SK-N-SH treated with all-trans-retinoic acid at 6 μM for 48 hours (cell line): ENCODE data around the gene VPS37C.
A peak's percentile ranks its signal among the peaks of the same experiment; 100 is the strongest.

Source experiments
- ATAC-seq: fragments of 200-7000 bp; cut with Tn5 transposase; 3 replicates; pipeline ENCODE4 v1.9.1; 2020; ENCODE audit warnings: mild to moderate bottlenecking, moderate library complexity
- ARNTL ChIP-seq: fragments of 450-650 bp; formaldehyde crosslinking; IDR thresholded peaks from 2 replicates; pipeline ENCODE4 v1.5.0; 2020; ENCODE audit warnings: low read depth, mild to moderate bottlenecking, moderate library complexity, borderline replicate concordance
- BACH2 ChIP-seq: fragments of 250-450 bp; sonication (Bioruptor Pico); IDR thresholded peaks from 2 replicates; pipeline ENCODE4 v1.9.0; 2021; ENCODE audit warnings: mild to moderate bottlenecking, borderline replicate concordance
- CSDC2 ChIP-seq: fragments of 250-450 bp; sonication (Bioruptor Pico); IDR thresholded peaks from 2 replicates; pipeline ENCODE4 v1.5.0; 2020; ENCODE audit warnings: mild to moderate bottlenecking, moderate library complexity
- CSRNP3 ChIP-seq: fragments of 250-450 bp; sonication (Bioruptor Pico); IDR thresholded peaks from 2 replicates; pipeline ENCODE4 v1.5.1; 2021; ENCODE audit warnings: mild to moderate bottlenecking, moderate library complexity
- ESRRG ChIP-seq: fragments of 250-450 bp; sonication (Bioruptor Pico); IDR thresholded peaks from 2 replicates; pipeline ENCODE4 v1.6.1; 2021; ENCODE audit warnings: mild to moderate bottlenecking
- GLIS3 ChIP-seq: fragments of 250-450 bp; sonication (Bioruptor Pico); IDR thresholded peaks from 2 replicates; pipeline ENCODE4 v1.5.0; 2020; ENCODE audit warnings: mild to moderate bottlenecking, moderate library complexity
- ISL1 ChIP-seq: fragments of 250-450 bp; sonication (Bioruptor Pico); IDR thresholded peaks from 2 replicates; pipeline ENCODE4 v2.1.2; 2022; ENCODE audit warnings: mild to moderate bottlenecking, moderate library complexity
- OSR1 ChIP-seq: fragments of 250-450 bp; sonication (Bioruptor Pico); IDR thresholded peaks from 2 replicates; pipeline ENCODE4 v1.8.0; 2022; ENCODE audit warnings: moderate library complexity, mild to moderate bottlenecking, inconsistent platforms
- PPARA ChIP-seq: fragments of 250-450 bp; sonication (Bioruptor Pico); IDR thresholded peaks from 2 replicates; pipeline ENCODE4 v1.5.0; 2020; ENCODE audit warnings: mild to moderate bottlenecking, borderline replicate concordance
- RARB ChIP-seq: fragments of 250-450 bp; sonication (Bioruptor Pico); IDR thresholded peaks from 2 replicates; pipeline ENCODE4 v1.8.0; 2021; ENCODE audit warnings: mild to moderate bottlenecking, moderate library complexity
- SNAI2 ChIP-seq: fragments of 250-450 bp; sonication (Bioruptor Pico); IDR thresholded peaks from 2 replicates; pipeline ENCODE4 v1.5.0; 2020; ENCODE audit warnings: mild to moderate bottlenecking, moderate library complexity
- TCF4 ChIP-seq: fragments of 250-450 bp; sonication (Bioruptor Pico); IDR thresholded peaks from 2 replicates; pipeline ENCODE4 v1.8.0; 2021; ENCODE audit warnings: mild to moderate bottlenecking, moderate library complexity, borderline replicate concordance
- TOX ChIP-seq: fragments of 250-450 bp; sonication (Bioruptor Pico); IDR thresholded peaks from 2 replicates; pipeline ENCODE4 v1.8.0; 2021; ENCODE audit warnings: mild to moderate bottlenecking, moderate library complexity, borderline replicate concordance
- ZC3H10 ChIP-seq: fragments of 250-450 bp; sonication (Bioruptor Pico); IDR thresholded peaks from 2 replicates; pipeline ENCODE4 v1.5.1; 2021; ENCODE audit warnings: mild to moderate bottlenecking, moderate library complexity
- ZFP3 ChIP-seq: fragments of 250-450 bp; sonication (Bioruptor Pico); IDR thresholded peaks from 2 replicates; pipeline ENCODE4 v1.5.0; 2020; ENCODE audit warnings: mild to moderate bottlenecking, moderate library complexity
- ZFP30 ChIP-seq: fragments of 450-650 bp; formaldehyde crosslinking; IDR thresholded peaks from 2 replicates; pipeline ENCODE4 v1.5.0; 2022; ENCODE audit warnings: mild to moderate bottlenecking, moderate library complexity
- ZNF565 ChIP-seq: fragments of 450-650 bp; formaldehyde crosslinking; conservative IDR thresholded peaks from 2 replicates; pipeline ENCODE4 v1.5.0; 2020; ENCODE audit warnings: low read depth, mild to moderate bottlenecking, moderate library complexity
- ZNF70 ChIP-seq: fragments of 450-650 bp; formaldehyde crosslinking; IDR thresholded peaks from 2 replicates; pipeline ENCODE4 v1.5.0; 2020; ENCODE audit warnings: mild to moderate bottlenecking, moderate library complexity
- ZNF8 ChIP-seq: fragments of 450-650 bp; formaldehyde crosslinking; IDR thresholded peaks from 2 replicates; pipeline ENCODE4 v1.5.0; 2020; ENCODE audit warnings: mild to moderate bottlenecking, moderate library complexity
- TF ChIP-seq, protein P1 (sequence below): fragments of 250-450 bp; sonication (Bioruptor Pico); IDR thresholded peaks from 2 replicates; pipeline ENCODE4 v1.8.0; 2021; ENCODE audit warnings: low read depth, mild to moderate bottlenecking, moderate library complexity, borderline replicate concordance
- TF ChIP-seq, protein P2 (sequence below): fragments of 250-450 bp; sonication (Bioruptor Pico); IDR thresholded peaks from 2 replicates; pipeline ENCODE4 v1.5.0; 2020; ENCODE audit warnings: mild to moderate bottlenecking, moderate library complexity

Gene VPS37C

DNA sequence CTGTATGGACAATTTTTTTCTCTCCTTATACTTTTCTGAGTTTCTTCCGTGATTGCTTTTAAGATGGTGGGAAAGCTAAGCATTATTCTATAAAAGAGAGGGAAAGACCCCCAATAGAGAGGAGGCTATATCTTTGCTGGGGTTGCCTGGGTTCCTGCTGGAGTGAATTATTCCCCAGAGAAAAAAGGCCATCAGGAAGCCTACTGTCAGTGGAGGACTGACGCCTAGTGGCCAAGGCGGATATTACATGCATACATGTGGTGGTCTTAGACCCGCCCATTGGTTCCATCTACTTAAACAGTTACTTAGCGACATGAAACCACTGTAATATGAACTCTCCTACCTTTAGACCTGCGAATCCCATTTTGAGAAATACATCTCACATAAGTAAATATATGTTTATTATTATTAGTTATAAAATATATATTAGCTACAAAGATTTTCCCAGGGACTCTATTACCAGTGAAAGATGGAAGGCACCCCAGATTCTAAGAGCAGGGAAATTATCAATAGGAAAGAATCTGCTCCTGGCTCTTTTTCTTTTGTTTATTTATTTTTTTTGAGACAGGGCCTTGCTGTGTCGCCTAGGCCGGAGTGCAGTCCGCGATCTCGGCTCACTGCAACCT, 26.4 kb upstream of the VPS37C start:
- TF ChIP-seq ZNF565 (CRISPR knock-in tag) (no peak), TCF4 (CRISPR knock-in tag) (no peak), CSDC2 (CRISPR knock-in tag) (no peak), CSRNP3 (CRISPR knock-in tag) (no peak), ARNTL (no peak), PPARA (CRISPR knock-in tag) (no peak), BACH2 (CRISPR knock-in tag) (no peak), ZNF70 (no peak), OSR1 (no peak), ISL1 (CRISPR knock-in tag) (no peak), ESRRG (CRISPR knock-in tag) (no peak)
- TF ChIP-seq, protein P1, sequence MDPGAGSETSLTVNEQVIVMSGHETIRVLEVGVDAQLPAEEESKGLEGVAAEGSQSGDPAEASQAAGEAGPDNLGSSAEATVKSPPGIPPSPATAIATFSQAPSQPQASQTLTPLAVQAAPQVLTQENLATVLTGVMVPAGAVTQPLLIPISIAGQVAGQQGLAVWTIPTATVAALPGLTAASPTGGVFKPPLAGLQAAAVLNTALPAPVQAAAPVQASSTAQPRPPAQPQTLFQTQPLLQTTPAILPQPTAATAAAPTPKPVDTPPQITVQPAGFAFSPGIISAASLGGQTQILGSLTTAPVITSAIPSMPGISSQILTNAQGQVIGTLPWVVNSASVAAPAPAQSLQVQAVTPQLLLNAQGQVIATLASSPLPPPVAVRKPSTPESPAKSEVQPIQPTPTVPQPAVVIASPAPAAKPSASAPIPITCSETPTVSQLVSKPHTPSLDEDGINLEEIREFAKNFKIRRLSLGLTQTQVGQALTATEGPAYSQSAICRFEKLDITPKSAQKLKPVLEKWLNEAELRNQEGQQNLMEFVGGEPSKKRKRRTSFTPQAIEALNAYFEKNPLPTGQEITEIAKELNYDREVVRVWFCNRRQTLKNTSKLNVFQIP: no peak
- TF ChIP-seq, all 23 proteins: peak for 0
- peak; percentile 97 for ATAC-seq

DNA sequence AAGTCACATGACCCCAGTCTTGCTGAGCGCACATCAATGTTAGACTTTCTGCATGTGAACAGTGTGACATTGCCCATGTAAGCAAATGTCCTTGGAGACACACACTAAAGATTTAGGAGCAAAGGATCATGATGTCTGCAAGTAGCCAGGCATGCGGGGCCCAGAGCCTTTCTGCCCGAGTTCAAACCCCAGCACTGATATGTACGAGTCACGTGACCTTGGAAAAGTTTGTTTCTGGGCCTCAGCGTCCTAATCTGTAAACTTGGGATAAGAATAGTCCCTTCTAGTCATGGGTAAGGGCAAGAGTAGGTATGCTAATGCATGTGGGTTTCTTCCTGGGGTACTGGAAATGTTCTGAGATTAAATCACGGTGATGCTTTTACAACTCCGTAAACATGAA, 25.3 kb upstream of the VPS37C start:
- TF ChIP-seq ZNF8 (CRISPR knock-in tag) (no peak), ZFP30 (CRISPR knock-in tag) (no peak), OSR1 (no peak), GLIS3 (no peak), BACH2 (CRISPR knock-in tag) (no peak), ARNTL (no peak), ZNF70 (no peak), CSRNP3 (CRISPR knock-in tag) (no peak), SNAI2 (no peak), ZC3H10 (no peak), RARB (CRISPR knock-in tag) (no peak), CSDC2 (CRISPR knock-in tag) (no peak), PPARA (CRISPR knock-in tag) (no peak), TOX (CRISPR knock-in tag) (no peak), ZNF565 (CRISPR knock-in tag) (no peak)
- TF ChIP-seq, protein P1: no peak
- no peak for ATAC-seq

DNA sequence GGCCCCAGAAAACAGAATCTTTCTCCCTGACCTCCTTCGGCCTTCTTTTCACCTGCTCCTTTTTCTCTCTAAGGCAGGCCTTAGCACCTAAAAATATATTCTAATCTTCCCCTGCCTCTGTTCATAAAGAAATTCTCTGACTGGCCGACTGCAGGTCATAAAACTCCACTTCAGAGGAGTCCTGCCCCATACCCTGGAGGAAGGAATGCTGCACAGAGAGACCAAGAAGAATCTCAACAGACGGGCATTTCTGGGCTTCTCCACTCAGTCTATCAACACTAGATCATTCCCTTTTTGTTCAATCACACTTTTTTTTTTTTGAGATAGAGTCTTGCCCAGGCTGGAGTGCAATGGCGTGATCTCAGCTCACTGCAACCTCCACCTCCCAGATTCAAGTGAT, 22.4 kb upstream of the VPS37C start:
- ATAC-seq: no peak
- TF ChIP-seq SNAI2: no peak
- TF ChIP-seq CSRNP3 (CRISPR knock-in tag): no peak
- no peak for TF ChIP-seq ARNTL
- TF ChIP-seq GLIS3: no peak
- TF ChIP-seq ZNF8 (CRISPR knock-in tag): no peak
- no peak for TF ChIP-seq ZFP3 (CRISPR knock-in tag)
- TF ChIP-seq ZNF70: no peak
- TF ChIP-seq TOX (CRISPR knock-in tag): no peak
- no peak for TF ChIP-seq PPARA (CRISPR knock-in tag)
- TF ChIP-seq, protein P2, sequence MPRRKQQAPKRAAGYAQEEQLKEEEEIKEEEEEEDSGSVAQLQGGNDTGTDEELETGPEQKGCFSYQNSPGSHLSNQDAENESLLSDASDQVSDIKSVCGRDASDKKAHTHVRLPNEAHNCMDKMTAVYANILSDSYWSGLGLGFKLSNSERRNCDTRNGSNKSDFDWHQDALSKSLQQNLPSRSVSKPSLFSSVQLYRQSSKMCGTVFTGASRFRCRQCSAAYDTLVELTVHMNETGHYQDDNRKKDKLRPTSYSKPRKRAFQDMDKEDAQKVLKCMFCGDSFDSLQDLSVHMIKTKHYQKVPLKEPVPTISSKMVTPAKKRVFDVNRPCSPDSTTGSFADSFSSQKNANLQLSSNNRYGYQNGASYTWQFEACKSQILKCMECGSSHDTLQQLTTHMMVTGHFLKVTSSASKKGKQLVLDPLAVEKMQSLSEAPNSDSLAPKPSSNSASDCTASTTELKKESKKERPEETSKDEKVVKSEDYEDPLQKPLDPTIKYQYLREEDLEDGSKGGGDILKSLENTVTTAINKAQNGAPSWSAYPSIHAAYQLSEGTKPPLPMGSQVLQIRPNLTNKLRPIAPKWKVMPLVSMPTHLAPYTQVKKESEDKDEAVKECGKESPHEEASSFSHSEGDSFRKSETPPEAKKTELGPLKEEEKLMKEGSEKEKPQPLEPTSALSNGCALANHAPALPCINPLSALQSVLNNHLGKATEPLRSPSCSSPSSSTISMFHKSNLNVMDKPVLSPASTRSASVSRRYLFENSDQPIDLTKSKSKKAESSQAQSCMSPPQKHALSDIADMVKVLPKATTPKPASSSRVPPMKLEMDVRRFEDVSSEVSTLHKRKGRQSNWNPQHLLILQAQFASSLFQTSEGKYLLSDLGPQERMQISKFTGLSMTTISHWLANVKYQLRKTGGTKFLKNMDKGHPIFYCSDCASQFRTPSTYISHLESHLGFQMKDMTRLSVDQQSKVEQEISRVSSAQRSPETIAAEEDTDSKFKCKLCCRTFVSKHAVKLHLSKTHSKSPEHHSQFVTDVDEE (CRISPR knock-in tag): no peak
- TF ChIP-seq, protein P1: no peak
- TF ChIP-seq, all 23 proteins: peak for 0
